Left ventricle myocardium inferior (tissue), 1 donor: ENCODE measurements around the gene FAM149B1. TPM values are rescaled to one million over a fixed set of nuclear protein-coding genes. Genes with fewer than 3 reads are reported as not detected.

Experiments used
- DNase-seq: peaks from one replicate; pipeline ENCODE4 v3.0.0-alpha.2; 2020
- H3K27ac ChIP-seq: fragments of 200-600 bp; replicated peaks from 2 replicates; pipeline ENCODE4 v1.8.0; 2021
- H3K27me3 ChIP-seq: fragments of 200-600 bp; 2 replicates; pipeline ENCODE4 v1.8.0; 2021; ENCODE audit warnings: low read depth
- H3K36me3 ChIP-seq: fragments of 200-600 bp; 2 replicates; pipeline ENCODE4 v1.8.0; 2021
- H3K4me1 ChIP-seq: fragments of 200-600 bp; 2 replicates; pipeline ENCODE4 v1.8.0; 2021
- H3K4me3 ChIP-seq: fragments of 200-600 bp; 2 replicates; pipeline ENCODE4 v1.8.0; 2021; ENCODE audit warnings: mild to moderate bottlenecking, moderate library complexity
- H3K9me3 ChIP-seq: fragments of 200-600 bp; replicated peaks from 2 replicates; pipeline ENCODE4 v1.8.0; 2021
- CTCF ChIP-seq: fragments of 200-600 bp; IDR thresholded peaks from 2 replicates; pipeline ENCODE4 v1.8.0; 2021; ENCODE audit warnings: antibody characterized with exemption, mild to moderate bottlenecking, borderline replicate concordance
- intact Hi-C: fragments of 100-400 bp; cut with micrococcal nuclease; formaldehyde crosslinking; loops from one replicate; pipeline ENCODE4 v1.11.0; 2022
- total RNA-seq: library from RNA; stranded (reverse); fragmentation: NEBNext Ultra II Directional; extraction: Animal tissue kit (Norgen Biotek cat#: 25700); gene quantifications from one replicate; pipeline ENCODE4 v1.2.1, GENCODE V29; 2021
- donor health status: DM: no; HTN: yes; CAD: no; lungs with severe emphysema.

The FAM149B1 gene
- total RNA-seq, 1 donor from 2014 or later, result 14.0 TPM

GRCh38 chr10:73261362-73261995, 93.6 kb downstream of the FAM149B1 start:
- no peak overlapping the region for H3K27ac ChIP-seq
- H3K9me3 ChIP-seq, result peaks cover 10% of the 10 kb centered on the region
- no peak overlapping the region for H3K4me3 ChIP-seq
- no peaks in the 10 kb centered on the region for H3K27me3 ChIP-seq
- no peaks in the 10 kb centered on the region for H3K36me3 ChIP-seq
- no peak for TF ChIP-seq CTCF
- H3K4me1 ChIP-seq, result no peaks in the 10 kb centered on the region
- no peak for DNase-seq
- intact Hi-C loops, result no loop called here

GRCh38 chr10:73262105-73262730, 94.3 kb downstream of the FAM149B1 start:
- no peaks in the 10 kb centered on the region for H3K27me3 ChIP-seq
- no peak for DNase-seq
- no peaks in the 10 kb centered on the region for H3K36me3 ChIP-seq
- peaks cover 10% of the 10 kb centered on the region for H3K9me3 ChIP-seq
- H3K27ac ChIP-seq, result no peak overlapping the region
- intact Hi-C loops, result no loop called here
- H3K4me3 ChIP-seq, result no peak overlapping the region
- H3K4me1 ChIP-seq, result no peaks in the 10 kb centered on the region
- TF ChIP-seq CTCF, result no peak

GRCh38 chr10:73262880-73263555, 95.1 kb downstream of the FAM149B1 start:
- no peak overlapping the region for H3K4me3 ChIP-seq
- H3K27me3 ChIP-seq, result no peaks in the 10 kb centered on the region
- peaks cover 10% of the 10 kb centered on the region for H3K9me3 ChIP-seq
- no peak for DNase-seq
- no peaks in the 10 kb centered on the region for H3K4me1 ChIP-seq
- no peak for TF ChIP-seq CTCF
- no peaks in the 10 kb centered on the region for H3K36me3 ChIP-seq
- H3K27ac ChIP-seq, result no peak overlapping the region
- intact Hi-C loops, result no loop called here

- Histone ChIP-seq H3K4me3 (no peak overlapping the region), H3K27me3 (no peaks in the 10 kb centered on the region), H3K36me3 (no peaks in the 10 kb centered on the region), H3K27ac (no peak overlapping the region), H3K9me3 (peaks cover 6% of the 10 kb centered on the region), H3K4me1 (no peaks in the 10 kb centered on the region)
- peak; percentile 50 for TF ChIP-seq CTCF
- intact Hi-C loops, result no loop called here
- DNase-seq, result no peak
Observed at GRCh38 chr10:73263693-73264347, 95.9 kb downstream of the FAM149B1 start.

GRCh38 chr10:73264423-73264822, 96.5 kb downstream of the FAM149B1 start:
- Histone ChIP-seq H3K4me3 (no peak overlapping the region), H3K27me3 (no peaks in the 10 kb centered on the region), H3K27ac (no peak overlapping the region), H3K4me1 (no peaks in the 10 kb centered on the region), H3K9me3 (no peaks in the 10 kb centered on the region), H3K36me3 (no peaks in the 10 kb centered on the region)
- no peak for TF ChIP-seq CTCF
- intact Hi-C loops, result no loop called here
- no peak for DNase-seq
